Neural progenitor cell (in vitro differentiated cells): Measurements from ENCODE around the gene ABCD2.

Experiments
- CTCF ChIP-seq: fragments of 200-600 bp; sonication (generic); IDR thresholded peaks from 2 replicates; pipeline ENCODE4 v1.5.1; 2017; ENCODE audit warnings: antibody characterized with exemption, mild to moderate bottlenecking
- EZH2phosphoT487 ChIP-seq: fragments of 200-600 bp; sonication (generic); IDR thresholded peaks from 2 replicates; pipeline ENCODE4 v1.6.1; 2017; ENCODE audit warnings: antibody characterized with exemption

GRCh38 chr12:39586816-39587215, 32.8 kb downstream of the ABCD2 start:
- TF ChIP-seq EZH2phosphoT487 (no peak), CTCF (no peak)
